HEK293 (cell line): ENCODE data around the gene STMND1.

Source experiments
- CTCF ChIA-PET: fragments of 350-600 bp; formaldehyde crosslinking; extraction: SDS; loops from one replicate; lab custom pipeline; 2021; ENCODE audit warnings: antibody characterized with exemption; lab: Yijun Ruan, JAX
- POLR2A ChIA-PET: fragments of 300-600 bp; formaldehyde crosslinking; extraction: SDS; loops from one replicate; lab custom pipeline; 2020; ENCODE audit warnings: antibody characterized with exemption, inconsistent platforms; lab: Yijun Ruan, JAX
- H3K27ac ChIP-seq: fragments of 200-500 bp; sonication (Bioruptor generic); 2 replicates; pipeline ENCODE4 v1.5.1; 2014; ENCODE audit warnings: low read depth, low read length, control low read depth, inconsistent platforms; ENCODE audit errors: extremely low read depth
- H3K36me3 ChIP-seq, 2 experiments: fragments of 200-500 bp in 1 of 2; sonication (Bioruptor generic) in 1 of 2; 1 replicate in 1 of 2; 2 replicates in 1 of 2; pipeline ENCODE4 v1.5.1; 2014 to 2017; ENCODE audit warnings: inconsistent platforms in 2 of 2, low read length in 2 of 2; ENCODE audit not compliant: control insufficient read depth in 2 of 2, insufficient read depth in 1 of 2
- H3K4me1 ChIP-seq: fragments of 200-500 bp; sonication (Bioruptor generic); 2 replicates; pipeline ENCODE4 v1.5.1; 2014; ENCODE audit warnings: mild to moderate bottlenecking, low read length, inconsistent platforms; ENCODE audit not compliant: control insufficient read depth, insufficient read depth
- H3K4me3 ChIP-seq: 2 replicates; pipeline ENCODE4 v1.5.1; 2011; ENCODE audit warnings: low read depth, mild to moderate bottlenecking, control low read depth, low read length, moderate library complexity
- H3K9me3 ChIP-seq: fragments of 200-500 bp; sonication (Bioruptor generic); 2 replicates; pipeline ENCODE4 v1.5.1; 2014; ENCODE audit warnings: low read depth, low read length, inconsistent platforms; ENCODE audit not compliant: control insufficient read depth, insufficient read depth
- GLIS1 ChIP-seq: fragments of 450-650 bp; formaldehyde crosslinking; IDR thresholded peaks from 2 replicates; pipeline ENCODE4 v1.5.1; 2016; ENCODE audit warnings: missing biosample characterization, missing genetic modification characterization
- GLIS2 ChIP-seq: fragments of 450-650 bp; formaldehyde crosslinking; IDR thresholded peaks from 2 replicates; pipeline ENCODE4 v1.5.1; 2016; ENCODE audit warnings: missing biosample characterization, missing genetic modification characterization
- KLF1 ChIP-seq: fragments of 450-650 bp; formaldehyde crosslinking; IDR thresholded peaks from 2 replicates; pipeline ENCODE4 v1.5.1; 2016; ENCODE audit warnings: missing biosample characterization, missing genetic modification characterization
- KLF8 ChIP-seq: fragments of 450-650 bp; formaldehyde crosslinking; IDR thresholded peaks from 2 replicates; pipeline ENCODE4 v1.5.1; 2016; ENCODE audit warnings: missing biosample characterization, missing genetic modification characterization
- PRDM1 ChIP-seq: fragments of 450-650 bp; formaldehyde crosslinking; IDR thresholded peaks from 2 replicates; pipeline ENCODE4; 2016; ENCODE audit warnings: missing biosample characterization, missing genetic modification characterization
- SCRT1 ChIP-seq: fragments of 450-650 bp; formaldehyde crosslinking; IDR thresholded peaks from 2 replicates; pipeline ENCODE4 v1.5.1; 2016; ENCODE audit warnings: missing biosample characterization, missing genetic modification characterization, borderline replicate concordance
- SCRT2 ChIP-seq: fragments of 450-650 bp; formaldehyde crosslinking; IDR thresholded peaks from 2 replicates; pipeline ENCODE4 v1.5.1; 2016; ENCODE audit warnings: missing biosample characterization, missing genetic modification characterization
- SETDB1 ChIP-seq: IDR thresholded peaks from one replicate; pipeline ENCODE4 v1.6.1; 2017; ENCODE audit warnings: mild to moderate bottlenecking, low read length, moderate library complexity, mixed read lengths; ENCODE audit not compliant: insufficient read length
- WT1 ChIP-seq: fragments of 450-650 bp; formaldehyde crosslinking; IDR thresholded peaks from 2 replicates; pipeline ENCODE4 v1.5.1; 2016; ENCODE audit warnings: missing biosample characterization, missing genetic modification characterization
- ZNF239 ChIP-seq: fragments of 450-650 bp; formaldehyde crosslinking; IDR thresholded peaks from 2 replicates; pipeline ENCODE4 v1.5.1; 2016; ENCODE audit warnings: missing biosample characterization, missing genetic modification characterization
- ZNF701 ChIP-seq: fragments of 450-650 bp; formaldehyde crosslinking; IDR thresholded peaks from 2 replicates; pipeline ENCODE4 v1.5.1; 2016; ENCODE audit warnings: missing biosample characterization, missing genetic modification characterization
- ZNF747 ChIP-seq: fragments of 450-650 bp; formaldehyde crosslinking; IDR thresholded peaks from 2 replicates; pipeline ENCODE4 v1.5.1; 2016; ENCODE audit warnings: missing biosample characterization, missing genetic modification characterization
- TF ChIP-seq, protein P1 (sequence below): fragments of 450-650 bp; formaldehyde crosslinking; conservative IDR thresholded peaks from 2 replicates; pipeline ENCODE4 v1.5.1; 2016; ENCODE audit warnings: low read depth, missing biosample characterization, missing genetic modification characterization
- TF ChIP-seq, protein P2 (sequence below): fragments of 450-650 bp; formaldehyde crosslinking; IDR thresholded peaks from 2 replicates; pipeline ENCODE4 v1.5.1; 2016; ENCODE audit warnings: missing biosample characterization, missing genetic modification characterization, low read depth
- TF ChIP-seq, protein P3 (sequence below): fragments of 450-650 bp; formaldehyde crosslinking; IDR thresholded peaks from 2 replicates; pipeline ENCODE4 v1.5.1; 2016; ENCODE audit warnings: missing biosample characterization, missing genetic modification characterization

Gene STMND1

DNA sequence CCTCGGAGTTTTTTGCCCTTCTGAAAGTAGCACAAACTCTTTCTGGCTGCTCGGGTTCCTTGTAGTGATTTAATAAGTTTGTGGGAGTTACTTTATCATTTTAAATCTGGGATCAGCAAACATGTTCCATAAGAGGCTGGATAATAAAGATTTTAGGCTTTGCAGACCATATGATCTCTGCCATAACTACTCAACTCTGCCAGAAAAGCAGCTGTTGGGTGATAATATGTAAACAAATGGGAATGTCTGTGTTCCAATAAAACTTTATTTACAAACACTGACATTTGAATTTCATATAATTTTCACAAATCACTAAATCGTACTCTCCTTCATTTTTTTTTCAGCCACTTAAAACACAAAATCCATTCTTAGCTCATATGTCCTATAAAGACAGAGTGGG lies 3.9 kb upstream of the STMND1 start:
- ChIA-PET CTCF (interaction anchor here (0.6 to 5.5 kb wide), 7 partner anchors 12 to 766 kb away, joined by 3 to 44 read pairs (median 5); no protein-coding TSS in a partner anchor), POLR2A (no interaction called here)
- H3K9me3 ChIP-seq: no peaks in the 10 kb centered on the region
- H3K4me1 ChIP-seq: peaks cover 9% of the 10 kb centered on the region; the same call in 1 of the 2 replicates
- no peaks in the 10 kb centered on the region for H3K36me3 ChIP-seq
- no peak overlapping the region for H3K27ac ChIP-seq
- no peak for TF ChIP-seq SETDB1
- no peak for TF ChIP-seq PRDM1 (tag by site-specific recombination)
- no peak for TF ChIP-seq ZNF747 (tag by site-specific recombination)
- TF ChIP-seq, protein P1, sequence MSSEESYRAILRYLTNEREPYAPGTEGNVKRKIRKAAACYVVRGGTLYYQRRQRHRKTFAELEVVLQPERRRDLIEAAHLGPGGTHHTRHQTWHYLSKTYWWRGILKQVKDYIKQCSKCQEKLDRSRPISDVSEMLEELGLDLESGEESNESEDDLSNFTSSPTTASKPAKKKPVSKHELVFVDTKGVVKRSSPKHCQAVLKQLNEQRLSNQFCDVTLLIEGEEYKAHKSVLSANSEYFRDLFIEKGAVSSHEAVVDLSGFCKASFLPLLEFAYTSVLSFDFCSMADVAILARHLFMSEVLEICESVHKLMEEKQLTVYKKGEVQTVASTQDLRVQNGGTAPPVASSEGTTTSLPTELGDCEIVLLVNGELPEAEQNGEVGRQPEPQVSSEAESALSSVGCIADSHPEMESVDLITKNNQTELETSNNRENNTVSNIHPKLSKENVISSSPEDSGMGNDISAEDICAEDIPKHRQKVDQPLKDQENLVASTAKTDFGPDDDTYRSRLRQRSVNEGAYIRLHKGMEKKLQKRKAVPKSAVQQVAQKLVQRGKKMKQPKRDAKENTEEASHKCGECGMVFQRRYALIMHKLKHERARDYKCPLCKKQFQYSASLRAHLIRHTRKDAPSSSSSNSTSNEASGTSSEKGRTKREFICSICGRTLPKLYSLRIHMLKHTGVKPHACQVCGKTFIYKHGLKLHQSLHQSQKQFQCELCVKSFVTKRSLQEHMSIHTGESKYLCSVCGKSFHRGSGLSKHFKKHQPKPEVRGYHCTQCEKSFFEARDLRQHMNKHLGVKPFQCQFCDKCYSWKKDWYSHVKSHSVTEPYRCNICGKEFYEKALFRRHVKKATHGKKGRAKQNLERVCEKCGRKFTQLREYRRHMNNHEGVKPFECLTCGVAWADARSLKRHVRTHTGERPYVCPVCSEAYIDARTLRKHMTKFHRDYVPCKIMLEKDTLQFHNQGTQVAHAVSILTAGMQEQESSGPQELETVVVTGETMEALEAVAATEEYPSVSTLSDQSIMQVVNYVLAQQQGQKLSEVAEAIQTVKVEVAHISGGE: no peak
- no peak for TF ChIP-seq ZNF701 (tag by site-specific recombination)
- TF ChIP-seq ZNF239 (tag by site-specific recombination): no peak
- no peak for TF ChIP-seq WT1 (tag by site-specific recombination)
- H3K4me3 ChIP-seq: no peak overlapping the region

DNA sequence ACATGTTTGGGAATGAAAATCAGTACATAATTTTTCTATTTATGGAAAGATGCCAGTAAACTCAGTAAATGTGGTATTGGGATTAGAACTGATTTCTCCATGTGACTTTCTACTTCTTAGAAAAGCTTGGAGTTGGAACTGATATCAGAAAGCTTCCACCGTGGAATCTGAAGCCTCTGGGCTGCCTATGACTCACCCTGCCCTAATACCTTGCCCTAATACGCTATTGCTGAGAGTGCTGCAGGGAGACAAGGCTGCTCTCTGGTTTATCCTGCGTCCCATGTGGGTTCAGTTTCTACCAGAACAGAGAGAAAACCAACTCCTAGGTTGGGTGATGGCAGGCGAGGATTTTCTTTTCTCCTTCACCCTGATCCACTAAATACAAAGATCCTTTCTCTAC lies 3.3 kb upstream of the STMND1 start:
- no peak overlapping the region for H3K27ac ChIP-seq
- peaks cover 9% of the 10 kb centered on the region; the same call in 1 of the 2 replicates for H3K4me1 ChIP-seq
- no peaks in the 10 kb centered on the region for H3K36me3 ChIP-seq
- H3K4me3 ChIP-seq: no peak overlapping the region
- no peaks in the 10 kb centered on the region for H3K9me3 ChIP-seq
- CTCF ChIA-PET: interaction anchor here (0.5 to 5.5 kb wide), 10 partner anchors 8 to 766 kb away, joined by 3 to 44 read pairs (median 4); no protein-coding TSS in a partner anchor
- TF ChIP-seq PRDM1 (tag by site-specific recombination): peak; percentile 47; the same call in 1 of the 2 replicates
- no peak for TF ChIP-seq GLIS2 (tag by site-specific recombination)
- no peak for TF ChIP-seq GLIS1 (tag by site-specific recombination)
- POLR2A ChIA-PET: no interaction called here

DNA sequence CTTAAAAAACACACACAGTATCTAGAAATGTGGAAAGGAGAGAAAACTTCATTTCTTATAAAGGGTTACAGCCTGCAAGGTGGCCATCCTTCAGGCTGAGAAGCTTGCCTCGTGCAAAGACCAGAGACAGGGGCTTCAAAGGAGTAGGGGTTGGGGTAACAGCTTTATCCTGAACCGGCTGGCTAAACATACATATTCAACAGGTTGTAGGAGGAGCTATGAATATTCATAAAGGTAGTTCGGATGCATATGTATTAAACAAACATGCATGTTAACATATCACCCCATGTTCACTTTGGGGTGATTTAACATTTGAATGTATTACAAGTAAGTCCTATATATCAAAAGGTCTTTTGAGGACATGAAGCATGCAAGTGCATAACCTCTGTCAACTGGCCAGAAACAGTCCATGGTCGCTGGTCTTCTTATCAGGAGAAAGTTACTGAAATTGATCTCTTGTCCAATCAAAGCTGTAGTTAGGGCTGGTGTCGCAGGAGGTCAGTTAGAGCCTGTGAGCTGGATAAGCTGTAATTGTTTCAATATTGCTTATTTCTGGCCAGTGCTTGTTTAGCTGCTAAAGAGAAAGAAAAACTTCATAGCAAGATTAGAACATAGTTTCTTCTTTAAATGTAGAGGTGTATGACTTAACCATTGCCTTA lies 2.3 kb upstream of the STMND1 start:
- ChIA-PET CTCF (interaction anchor here (0.6 to 5.5 kb wide), 8 partner anchors 9 to 768 kb away, joined by 3 to 44 read pairs (median 4); no protein-coding TSS in a partner anchor), POLR2A (no interaction called here)
- Histone ChIP-seq H3K9me3 (no peaks in the 10 kb centered on the region), H3K27ac (no peak overlapping the region), H3K36me3 (no peaks in the 10 kb centered on the region), H3K4me1 (peaks cover 9% of the 10 kb centered on the region; the same call in 1 of the 2 replicates), H3K4me3 (no peak overlapping the region)
- TF ChIP-seq SCRT1: peak; percentile 62; the same call in 1 of the 2 replicates
- peak; percentile 75 for TF ChIP-seq SCRT2 (tag by site-specific recombination)
- no peak for TF ChIP-seq KLF1 (tag by site-specific recombination)

DNA sequence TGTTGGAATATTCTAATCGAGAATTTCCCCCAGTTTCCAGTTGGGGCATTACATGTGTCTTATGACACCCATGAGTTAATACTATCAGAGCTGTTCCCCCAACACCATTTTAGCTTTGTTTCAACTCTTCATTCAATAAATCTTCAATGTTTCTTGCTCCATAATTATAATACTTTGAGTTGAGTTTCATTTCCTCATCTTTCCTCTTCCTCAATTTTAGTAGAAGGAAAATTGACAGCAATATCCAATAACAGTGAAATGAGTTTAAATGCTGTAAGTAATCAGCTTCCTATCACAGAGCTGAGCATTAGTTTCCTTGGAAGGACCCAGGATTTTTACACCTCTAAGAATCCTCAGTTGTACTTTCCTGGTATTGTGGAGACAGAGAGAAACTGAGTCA lies 1.0 kb upstream of the STMND1 start:
- H3K9me3 ChIP-seq: no peaks in the 10 kb centered on the region
- TF ChIP-seq KLF8 (tag by site-specific recombination) (no peak), ZNF747 (tag by site-specific recombination) (no peak)
- TF ChIP-seq, protein P2, sequence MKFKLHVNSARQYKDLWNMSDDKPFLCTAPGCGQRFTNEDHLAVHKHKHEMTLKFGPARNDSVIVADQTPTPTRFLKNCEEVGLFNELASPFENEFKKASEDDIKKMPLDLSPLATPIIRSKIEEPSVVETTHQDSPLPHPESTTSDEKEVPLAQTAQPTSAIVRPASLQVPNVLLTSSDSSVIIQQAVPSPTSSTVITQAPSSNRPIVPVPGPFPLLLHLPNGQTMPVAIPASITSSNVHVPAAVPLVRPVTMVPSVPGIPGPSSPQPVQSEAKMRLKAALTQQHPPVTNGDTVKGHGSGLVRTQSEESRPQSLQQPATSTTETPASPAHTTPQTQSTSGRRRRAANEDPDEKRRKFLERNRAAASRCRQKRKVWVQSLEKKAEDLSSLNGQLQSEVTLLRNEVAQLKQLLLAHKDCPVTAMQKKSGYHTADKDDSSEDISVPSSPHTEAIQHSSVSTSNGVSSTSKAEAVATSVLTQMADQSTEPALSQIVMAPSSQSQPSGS: no peak
- TF ChIP-seq, protein P3, sequence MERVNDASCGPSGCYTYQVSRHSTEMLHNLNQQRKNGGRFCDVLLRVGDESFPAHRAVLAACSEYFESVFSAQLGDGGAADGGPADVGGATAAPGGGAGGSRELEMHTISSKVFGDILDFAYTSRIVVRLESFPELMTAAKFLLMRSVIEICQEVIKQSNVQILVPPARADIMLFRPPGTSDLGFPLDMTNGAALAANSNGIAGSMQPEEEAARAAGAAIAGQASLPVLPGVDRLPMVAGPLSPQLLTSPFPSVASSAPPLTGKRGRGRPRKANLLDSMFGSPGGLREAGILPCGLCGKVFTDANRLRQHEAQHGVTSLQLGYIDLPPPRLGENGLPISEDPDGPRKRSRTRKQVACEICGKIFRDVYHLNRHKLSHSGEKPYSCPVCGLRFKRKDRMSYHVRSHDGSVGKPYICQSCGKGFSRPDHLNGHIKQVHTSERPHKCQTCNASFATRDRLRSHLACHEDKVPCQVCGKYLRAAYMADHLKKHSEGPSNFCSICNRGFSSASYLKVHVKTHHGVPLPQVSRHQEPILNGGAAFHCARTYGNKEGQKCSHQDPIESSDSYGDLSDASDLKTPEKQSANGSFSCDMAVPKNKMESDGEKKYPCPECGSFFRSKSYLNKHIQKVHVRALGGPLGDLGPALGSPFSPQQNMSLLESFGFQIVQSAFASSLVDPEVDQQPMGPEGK (tag by site-specific recombination): no peak
- TF ChIP-seq, all 188 proteins: peak for 0
- Histone ChIP-seq H3K36me3 (no peaks in the 10 kb centered on the region), H3K4me3 (no peak overlapping the region), H3K4me1 (peaks cover 9% of the 10 kb centered on the region; the same call in 1 of the 2 replicates), H3K27ac (no peak overlapping the region)
- CTCF ChIA-PET: interaction anchor here (0.7 to 1.1 kb wide), 3 partner anchors 14 to 835 kb away, joined by 4 to 6 read pairs (median 5); no protein-coding TSS in a partner anchor
- POLR2A ChIA-PET: interaction anchor here (0.7 kb wide), 1 partner anchor 57 kb away, joined by 3 read pairs; no protein-coding TSS in a partner anchor
